HG03457 (cell line): ENCODE measurements around the gene POMT2.
"Not testable (repeated sequence)": the region's sequence is repeated elsewhere in the genome, so short reads cannot be mapped to it uniquely, and the experiment has no call there.

Experiments
- ATAC-seq: cut with Tn5 transposase; IDR thresholded peaks from one replicate; pipeline ENCODE4 v1.9.1; 2021; ENCODE audit warnings: moderate number of reproducible peaks; ENCODE audit not compliant: unreplicated experiment

POMT2 gene

DNA sequence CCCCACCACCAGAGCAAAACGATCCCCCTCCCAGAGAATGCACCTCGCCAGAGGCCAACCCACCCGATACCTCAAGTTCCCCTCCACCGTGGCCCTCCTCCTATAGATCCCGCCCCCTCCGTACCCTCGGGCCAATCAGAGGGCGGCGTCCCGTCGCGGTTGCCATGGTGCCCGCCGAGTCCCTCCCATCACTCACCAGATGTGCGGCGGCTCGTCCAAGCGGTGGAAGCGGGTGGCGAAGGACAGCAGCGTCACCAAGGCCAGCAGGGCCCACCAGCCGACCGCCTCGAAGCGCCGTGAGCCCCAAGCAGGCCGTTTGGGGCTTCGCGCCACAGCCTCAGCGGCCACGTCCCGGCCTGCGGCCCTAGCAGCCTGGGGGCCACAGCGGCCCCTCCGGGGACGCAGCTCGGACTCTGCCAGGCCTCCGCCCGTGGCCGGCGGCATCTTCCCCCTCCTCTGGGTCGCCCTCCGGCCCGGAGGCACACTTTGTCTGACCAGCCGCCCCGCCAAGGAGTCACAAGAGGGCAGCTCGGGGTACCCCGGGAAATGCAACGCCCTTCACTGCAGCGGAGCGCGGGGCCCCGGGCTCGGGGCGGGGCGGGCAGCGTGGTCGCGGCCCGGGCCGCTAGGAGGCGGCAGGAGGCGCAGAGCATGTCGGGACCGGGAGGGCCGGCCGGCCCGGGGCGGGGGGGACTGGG lies at the start of gene POMT2:
TSS of gene POMT2 (minus strand) at position 646 of the 698 bp plus-strand sequence. CDS start at position 444, 202 bp downstream.
- ATAC-seq: peak; percentile 50

DNA sequence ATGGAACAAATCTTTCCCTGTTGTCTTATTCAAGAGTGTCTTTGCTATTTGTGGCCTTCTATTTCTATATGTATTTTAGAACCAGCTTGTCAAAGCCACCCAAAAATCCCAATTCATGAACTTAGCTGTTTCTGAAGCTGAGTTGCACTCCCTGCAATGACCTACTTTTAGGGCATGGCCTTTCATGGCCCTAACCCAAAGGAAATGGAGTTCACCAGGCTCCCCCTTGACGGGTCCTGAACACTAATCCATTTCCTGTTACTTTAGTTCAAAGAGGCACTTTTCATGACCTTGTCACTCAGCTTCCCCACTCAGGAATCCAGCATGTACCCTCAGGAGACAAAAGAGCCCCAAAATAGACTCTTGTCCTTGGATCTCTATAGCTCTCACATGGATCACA lies 48.6 kb upstream of the POMT2 start:
- ATAC-seq: no peak

- ATAC-seq: no peak
Measured at GRCh38 chr14:77364146-77364545, 43.5 kb upstream of the POMT2 start.

- no peak for ATAC-seq
Measured at GRCh38 chr14:77359626-77360025, 38.9 kb upstream of the POMT2 start.

DNA sequence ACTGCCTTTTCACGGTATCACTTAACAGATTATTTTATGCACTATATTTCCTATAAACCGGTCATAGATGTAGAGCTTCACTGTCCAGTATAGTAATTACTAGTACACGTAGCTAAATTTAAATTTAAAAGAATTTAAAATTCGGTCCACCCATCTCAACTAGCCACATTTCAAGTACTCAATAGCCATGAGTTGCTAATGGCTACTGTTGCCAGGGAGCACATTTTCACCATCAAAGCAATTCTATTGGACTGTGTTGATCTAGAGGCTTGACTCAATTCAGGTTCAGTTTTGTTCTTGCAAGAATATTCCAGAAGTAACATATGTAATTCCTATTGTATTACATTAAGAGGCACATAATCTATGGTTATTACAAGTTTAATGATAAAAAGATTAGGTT lies 36.2 kb upstream of the POMT2 start:
- ATAC-seq: no peak

GRCh38 chr14:77355811-77356210 lies 35.1 kb upstream of the POMT2 start:
- no peak for ATAC-seq

- ATAC-seq: no peak
Measured at GRCh38 chr14:77353469-77354141, 32.9 kb upstream of the POMT2 start.

DNA sequence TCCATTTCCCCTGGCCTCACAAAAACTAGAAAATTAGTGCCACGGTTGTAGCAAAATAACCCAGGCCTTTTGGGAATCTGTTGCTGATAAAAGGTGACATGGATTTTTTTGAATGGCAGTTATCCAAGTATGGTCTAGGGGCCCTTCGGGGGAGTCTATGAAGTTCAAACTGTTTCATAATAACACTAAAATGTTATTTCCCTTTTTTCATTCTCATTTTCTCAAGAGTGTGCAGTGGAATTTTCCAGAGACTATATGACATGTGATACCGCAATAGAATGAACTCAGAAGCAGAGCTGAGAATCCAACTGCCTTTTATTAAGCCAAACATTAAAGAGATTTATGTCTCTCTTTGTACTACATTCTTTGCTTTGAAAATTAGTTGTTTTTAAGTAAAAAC lies 27.1 kb upstream of the POMT2 start:
- no peak for ATAC-seq

DNA sequence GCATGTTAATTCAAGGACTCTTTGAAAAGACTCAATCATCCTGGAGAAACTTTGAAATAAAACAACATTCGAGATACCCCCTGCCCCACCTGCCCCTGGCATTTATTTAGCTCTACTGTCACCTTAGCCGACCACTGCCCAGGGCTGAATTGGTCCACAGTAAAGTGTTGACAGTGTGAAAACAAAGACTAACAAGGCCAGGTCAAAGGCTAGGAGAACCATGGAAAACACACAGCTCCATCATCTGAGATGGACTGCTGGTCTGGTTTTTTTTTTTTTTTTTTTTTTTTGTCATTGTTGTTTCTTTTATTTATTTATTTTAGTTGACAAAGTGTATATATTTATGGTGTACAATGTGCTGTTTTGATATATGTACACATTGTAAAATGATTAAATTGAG lies 25.8 kb upstream of the POMT2 start:
- no peak for ATAC-seq

GRCh38 chr14:77344377-77344996 lies 23.8 kb upstream of the POMT2 start:
- no peak for ATAC-seq

DNA sequence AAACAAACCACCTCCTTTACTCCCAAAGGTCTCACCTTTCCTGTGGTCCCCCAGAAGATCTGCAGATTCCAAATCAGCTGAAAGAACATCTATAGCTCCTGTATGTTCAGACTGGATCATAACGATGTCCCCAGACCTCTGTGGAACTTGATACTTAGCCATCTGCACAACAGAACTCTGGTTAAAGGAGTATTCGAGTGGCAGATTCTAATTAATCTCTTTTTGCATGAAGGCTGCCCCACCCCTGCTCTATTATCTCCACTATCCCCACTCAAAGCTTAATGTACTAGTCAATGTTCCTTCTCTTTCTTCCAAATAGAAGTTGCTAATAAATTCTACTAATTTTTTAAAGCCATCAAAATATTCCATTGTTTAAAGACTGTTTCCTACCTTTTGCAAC lies 23.0 kb upstream of the POMT2 start:
- ATAC-seq: no peak

- no peak for ATAC-seq
Measured at GRCh38 chr14:77342726-77343397, 22.2 kb upstream of the POMT2 start.

DNA sequence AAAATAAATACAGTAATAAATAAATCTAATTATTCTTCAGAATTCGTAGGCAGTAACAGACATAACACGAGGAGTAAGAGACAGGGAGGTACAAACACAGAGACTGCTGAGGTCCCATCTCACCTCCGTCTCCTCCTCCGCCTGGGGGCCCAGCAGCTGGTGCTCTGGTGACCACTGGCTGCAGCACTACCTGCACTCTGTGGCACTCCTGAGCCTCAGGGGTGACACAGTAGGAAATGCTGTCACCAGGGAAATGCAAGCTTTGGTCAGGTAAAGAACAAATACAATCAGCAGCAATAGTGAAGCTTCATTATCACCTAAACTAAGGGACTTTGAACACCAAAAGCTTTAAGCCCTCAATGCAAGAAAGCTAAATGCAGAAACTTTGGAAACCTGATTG lies 19.7 kb upstream of the POMT2 start:
- ATAC-seq: no peak

GRCh38 chr14:77339407-77339806 lies 18.7 kb upstream of the POMT2 start:
- ATAC-seq: no peak

GRCh38 chr14:77338302-77338701 lies 17.6 kb upstream of the POMT2 start:
- ATAC-seq: no peak

DNA sequence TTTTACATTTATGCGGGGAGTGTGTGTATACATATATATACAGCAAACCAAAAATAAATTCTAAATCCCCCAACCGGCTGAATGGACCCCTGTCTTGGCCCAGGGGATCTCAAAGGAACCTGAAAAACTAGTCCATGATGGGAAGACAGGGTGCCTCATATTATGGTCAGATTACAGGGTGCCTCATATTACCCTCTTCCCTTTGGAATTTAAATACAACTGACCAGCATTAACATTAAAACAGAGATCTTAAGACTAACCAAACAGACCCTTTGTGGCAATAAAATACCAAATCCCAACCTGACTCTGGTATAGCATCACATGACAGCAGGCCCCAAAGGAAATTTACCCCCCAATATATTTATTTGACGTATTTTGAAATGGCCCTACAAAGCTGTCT lies 17.2 kb upstream of the POMT2 start:
- no peak for ATAC-seq

GRCh38 chr14:77337255-77337654 lies 16.6 kb upstream of the POMT2 start:
- ATAC-seq: not testable (repeated sequence)

GRCh38 chr14:77335576-77335975 lies 14.9 kb upstream of the POMT2 start:
- no peak for ATAC-seq

DNA sequence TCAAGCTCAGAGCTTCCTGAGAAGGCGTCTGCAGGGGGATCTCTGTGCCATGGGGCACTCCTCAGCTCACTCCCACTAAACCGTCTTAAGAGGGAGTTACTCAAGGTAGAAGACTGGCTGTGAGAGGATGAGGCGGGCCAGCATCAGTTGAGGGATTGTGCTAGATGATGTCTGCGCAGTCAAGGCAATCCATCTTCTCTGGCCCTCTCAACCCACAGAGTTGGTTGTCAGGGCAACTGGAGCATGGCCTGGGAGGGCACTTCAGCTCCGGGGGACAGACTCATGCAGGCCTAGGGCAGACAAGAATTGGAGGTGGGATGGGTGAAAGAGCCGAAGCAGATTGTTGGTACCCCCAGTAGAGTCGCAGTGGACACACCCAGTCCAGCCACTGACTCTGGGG lies 9.2 kb upstream of the POMT2 start:
- ATAC-seq: no peak

- ATAC-seq: no peak
Measured at GRCh38 chr14:77327111-77327510, 6.4 kb upstream of the POMT2 start.

GRCh38 chr14:77325746-77326094 lies 5.0 kb upstream of the POMT2 start:
- no peak for ATAC-seq
